Measurements from ENCODE around the gene JAML. TPM values are rescaled to one million over a fixed set of nuclear protein-coding genes. Genes with fewer than 3 reads are reported as not detected.

JAML gene
- total and polyA plus RNA-seq, 9 of the 15 experiments (the other 6 are each of a cell fraction or from before 2014, with no cell fraction given): 0.05 to 0.32 (median 0.22) TPM; not detected in 4

DNA sequence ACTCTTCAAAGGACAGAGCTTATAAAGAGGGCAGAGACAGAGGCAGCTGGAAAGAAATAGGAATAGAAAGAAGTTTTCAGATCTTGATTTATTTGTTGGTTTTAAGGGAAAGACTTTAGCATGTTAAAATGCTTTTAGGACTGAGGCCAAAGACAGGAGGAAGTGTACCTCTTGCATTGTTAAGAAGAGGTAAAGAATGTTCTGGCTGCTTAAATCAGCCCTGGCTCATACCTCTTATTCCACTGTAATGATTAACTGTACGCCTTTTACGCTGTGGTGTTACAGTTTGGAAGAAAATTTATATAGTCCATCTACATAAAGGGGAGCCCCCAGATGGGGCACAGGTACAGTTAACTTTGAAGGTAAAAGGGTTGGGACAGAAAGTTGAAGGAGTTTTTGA, 49.4 kb upstream of the JAML start:
- 11% methylated on average over 2 of the region's 2 CpGs for whole genome bisulfite sequencing (ENCODE audit: insufficient coverage, low coverage, missing lambda C conversion rate)
- POLR2A ChIA-PET: interaction anchor here (0.7 kb wide), 1 partner anchor 317 kb away, joined by 3 read pairs; no protein-coding TSS in a partner anchor
- Histone ChIP-seq H3K4me1 (replicated peaks in 1 of 2; ENCODE audit: control insufficient read depth in 2 of 2, insufficient read depth in 2 of 2, low read length in 2 of 2) (no peaks in the 10 kb centered on the region), H4K20me1 (replicated peaks; ENCODE audit: control insufficient read depth, insufficient read depth, low read length) (no peaks in the 10 kb centered on the region), H3K4me3 (no peak overlapping the region), H3K27me3 (ENCODE audit: control insufficient read depth in 2 of 2, insufficient read depth in 2 of 2, low read length in 2 of 2) (peaks cover 7 to 21% of the 10 kb centered on the region in 2 experiments; a peak in 4 of 5 replicates), H3K79me2 (ENCODE audit: control insufficient read depth, insufficient read depth, low read length) (no peaks in the 10 kb centered on the region), H3K9me1 (ENCODE audit: control insufficient read depth, insufficient read depth, low read length) (no peaks in the 10 kb centered on the region), H3K4me2 (ENCODE audit: insufficient read depth, low read length) (no peak overlapping the region), H3K27ac (ENCODE audit: extremely low read depth, low read depth, low read length) (no peak overlapping the region), H3K9ac (ENCODE audit: insufficient read depth in 1 of 2, low read depth in 2 of 2, low read length in 2 of 2) (no peak overlapping the region), H3K9me3 (replicated peaks; ENCODE audit: control insufficient read depth, insufficient read depth, low read depth, low read length) (no peaks in the 10 kb centered on the region), H3K36me3 (ENCODE audit: control insufficient read depth, insufficient read depth, low read length) (no peaks in the 10 kb centered on the region), H2AFZ (ENCODE audit: low read depth, low read length) (no peak overlapping the region)
- in situ Hi-C loops (cut with MboI): no loop called here
- DNase-seq (ENCODE audit: extremely low read depth in 1 of 4, low spot score in 3 of 4): no peak
- no peak for FAIRE-seq
- ATAC-seq: no peak
- intact Hi-C loops (cut with micrococcal nuclease): no loop called here
- CTCF ChIA-PET (ENCODE audit: low intra/inter-chr PET ratio): no interaction called here
- BruUV-seq (replicated peaks): no TSS peak
- TF ChIP-seq, protein P1, sequence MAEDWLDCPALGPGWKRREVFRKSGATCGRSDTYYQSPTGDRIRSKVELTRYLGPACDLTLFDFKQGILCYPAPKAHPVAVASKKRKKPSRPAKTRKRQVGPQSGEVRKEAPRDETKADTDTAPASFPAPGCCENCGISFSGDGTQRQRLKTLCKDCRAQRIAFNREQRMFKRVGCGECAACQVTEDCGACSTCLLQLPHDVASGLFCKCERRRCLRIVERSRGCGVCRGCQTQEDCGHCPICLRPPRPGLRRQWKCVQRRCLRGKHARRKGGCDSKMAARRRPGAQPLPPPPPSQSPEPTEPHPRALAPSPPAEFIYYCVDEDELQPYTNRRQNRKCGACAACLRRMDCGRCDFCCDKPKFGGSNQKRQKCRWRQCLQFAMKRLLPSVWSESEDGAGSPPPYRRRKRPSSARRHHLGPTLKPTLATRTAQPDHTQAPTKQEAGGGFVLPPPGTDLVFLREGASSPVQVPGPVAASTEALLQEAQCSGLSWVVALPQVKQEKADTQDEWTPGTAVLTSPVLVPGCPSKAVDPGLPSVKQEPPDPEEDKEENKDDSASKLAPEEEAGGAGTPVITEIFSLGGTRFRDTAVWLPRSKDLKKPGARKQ (CRISPR knock-in tag; IDR thresholded peaks at IDR 0.05): no peak
- TF ChIP-seq ZKSCAN8 (CRISPR knock-in tag; IDR thresholded peaks at IDR 0.05) (no peak), KHSRP (IDR thresholded peaks at IDR 0.05) (no peak), NCOA6 (IDR thresholded peaks at IDR 0.05) (no peak), FIP1L1 (IDR thresholded peaks at IDR 0.05; ENCODE audit: low read depth, low read length, poor library complexity, severe bottlenecking) (no peak), NFXL1 (CRISPR knock-in tag; IDR thresholded peaks at IDR 0.05) (no peak), ELF4 (CRISPR knock-in tag; IDR thresholded peaks at IDR 0.05) (no peak), ZNF124 (CRISPR knock-in tag; IDR thresholded peaks at IDR 0.05) (no peak), MTA3 (IDR thresholded peaks at IDR 0.05; ENCODE audit: borderline replicate concordance) (no peak), MEF2A (IDR thresholded peaks at IDR 0.05; ENCODE audit: control insufficient read depth, low read depth, low read length) (no peak), ETV6 (IDR thresholded peaks at IDR 0.05; ENCODE audit: borderline replicate concordance in 1 of 2, low read depth in 2 of 2, low read length in 1 of 2) (no peak), ETV6 (CRISPR knock-in tag; IDR thresholded peaks at IDR 0.05; ENCODE audit: borderline replicate concordance) (no peak), TBP (optimal IDR thresholded peaks at IDR 0.05; ENCODE audit: low read depth, low read length) (no peak), ZNF408 (CRISPR knock-in tag; IDR thresholded peaks at IDR 0.05; ENCODE audit: low read depth) (no peak)
- TF ChIP-seq, protein P2, sequence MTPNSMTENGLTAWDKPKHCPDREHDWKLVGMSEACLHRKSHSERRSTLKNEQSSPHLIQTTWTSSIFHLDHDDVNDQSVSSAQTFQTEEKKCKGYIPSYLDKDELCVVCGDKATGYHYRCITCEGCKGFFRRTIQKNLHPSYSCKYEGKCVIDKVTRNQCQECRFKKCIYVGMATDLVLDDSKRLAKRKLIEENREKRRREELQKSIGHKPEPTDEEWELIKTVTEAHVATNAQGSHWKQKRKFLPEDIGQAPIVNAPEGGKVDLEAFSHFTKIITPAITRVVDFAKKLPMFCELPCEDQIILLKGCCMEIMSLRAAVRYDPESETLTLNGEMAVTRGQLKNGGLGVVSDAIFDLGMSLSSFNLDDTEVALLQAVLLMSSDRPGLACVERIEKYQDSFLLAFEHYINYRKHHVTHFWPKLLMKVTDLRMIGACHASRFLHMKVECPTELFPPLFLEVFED (CRISPR knock-in tag; conservative IDR thresholded peaks at IDR 0.05): no peak
- TF ChIP-seq, protein P3, sequence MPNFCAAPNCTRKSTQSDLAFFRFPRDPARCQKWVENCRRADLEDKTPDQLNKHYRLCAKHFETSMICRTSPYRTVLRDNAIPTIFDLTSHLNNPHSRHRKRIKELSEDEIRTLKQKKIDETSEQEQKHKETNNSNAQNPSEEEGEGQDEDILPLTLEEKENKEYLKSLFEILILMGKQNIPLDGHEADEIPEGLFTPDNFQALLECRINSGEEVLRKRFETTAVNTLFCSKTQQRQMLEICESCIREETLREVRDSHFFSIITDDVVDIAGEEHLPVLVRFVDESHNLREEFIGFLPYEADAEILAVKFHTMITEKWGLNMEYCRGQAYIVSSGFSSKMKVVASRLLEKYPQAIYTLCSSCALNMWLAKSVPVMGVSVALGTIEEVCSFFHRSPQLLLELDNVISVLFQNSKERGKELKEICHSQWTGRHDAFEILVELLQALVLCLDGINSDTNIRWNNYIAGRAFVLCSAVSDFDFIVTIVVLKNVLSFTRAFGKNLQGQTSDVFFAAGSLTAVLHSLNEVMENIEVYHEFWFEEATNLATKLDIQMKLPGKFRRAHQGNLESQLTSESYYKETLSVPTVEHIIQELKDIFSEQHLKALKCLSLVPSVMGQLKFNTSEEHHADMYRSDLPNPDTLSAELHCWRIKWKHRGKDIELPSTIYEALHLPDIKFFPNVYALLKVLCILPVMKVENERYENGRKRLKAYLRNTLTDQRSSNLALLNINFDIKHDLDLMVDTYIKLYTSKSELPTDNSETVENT (CRISPR knock-in tag; IDR thresholded peaks at IDR 0.05): no peak
- TF ChIP-seq, protein P4, sequence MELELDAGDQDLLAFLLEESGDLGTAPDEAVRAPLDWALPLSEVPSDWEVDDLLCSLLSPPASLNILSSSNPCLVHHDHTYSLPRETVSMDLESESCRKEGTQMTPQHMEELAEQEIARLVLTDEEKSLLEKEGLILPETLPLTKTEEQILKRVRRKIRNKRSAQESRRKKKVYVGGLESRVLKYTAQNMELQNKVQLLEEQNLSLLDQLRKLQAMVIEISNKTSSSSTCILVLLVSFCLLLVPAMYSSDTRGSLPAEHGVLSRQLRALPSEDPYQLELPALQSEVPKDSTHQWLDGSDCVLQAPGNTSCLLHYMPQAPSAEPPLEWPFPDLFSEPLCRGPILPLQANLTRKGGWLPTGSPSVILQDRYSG (tag; conservative IDR thresholded peaks at IDR 0.05; ENCODE audit: low read depth): no peak
